SH-SY5Y (cell line): ENCODE results near the gene CYP3A4.

Source experiments
- GATA2 ChIP-seq: IDR thresholded peaks from 2 replicates; pipeline ENCODE4 v1.6.1; 2011; ENCODE audit warnings: mild to moderate bottlenecking, low read depth, low read length
- GATA3 ChIP-seq: IDR thresholded peaks from 2 replicates; pipeline ENCODE4 v1.6.1; 2011; ENCODE audit warnings: low read depth, mild to moderate bottlenecking, low read length, moderate library complexity

DNA sequence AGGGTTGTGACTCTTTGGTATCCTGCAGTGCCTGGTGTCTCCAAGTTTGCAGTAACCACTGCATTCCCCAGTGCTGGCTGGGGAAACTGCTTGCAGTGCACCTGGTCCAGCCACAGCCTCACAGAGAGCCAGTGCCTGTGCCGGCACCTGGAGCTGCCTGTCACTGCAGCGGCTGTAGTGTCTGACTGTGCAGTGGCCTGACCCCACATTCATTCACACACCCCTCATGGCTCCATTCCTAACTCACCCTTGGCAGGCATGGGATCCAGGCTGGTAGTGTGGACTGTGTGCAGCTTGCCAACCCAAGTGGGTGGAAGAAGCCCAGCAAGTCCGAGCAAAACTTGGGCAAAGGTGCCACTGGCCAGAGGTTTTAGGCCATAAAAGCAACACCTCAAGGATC lies 40.1 kb upstream of the CYP3A4 start:
- TF ChIP-seq GATA2 (no peak), GATA3 (no peak)
